HG03108 (cell line): ENCODE data around the gene LCN12.

ENCODE experiments used
- ATAC-seq: cut with Tn5 transposase; IDR thresholded peaks from one replicate; pipeline ENCODE4 v1.9.1; 2021; ENCODE audit warnings: moderate library complexity; ENCODE audit not compliant: unreplicated experiment

Gene LCN12

GRCh38 chr9:136951541-136952320 is at the start of gene LCN12:
TSS of gene LCN12 (plus strand) at chr9:136952273. CDS start at chr9:136952328, 55 bp downstream.
- ATAC-seq: no peak

GRCh38 chr9:136903041-136903554 is 49.0 kb upstream of the LCN12 start:
- no peak for ATAC-seq

GRCh38 chr9:136906266-136906665 is 45.8 kb upstream of the LCN12 start:
- no peak for ATAC-seq

GRCh38 chr9:136907011-136907914 is 44.8 kb upstream of the LCN12 start:
- ATAC-seq: no peak

- no peak for ATAC-seq
Measured at GRCh38 chr9:136910197-136910900, 41.7 kb upstream of the LCN12 start.

- ATAC-seq: no peak
Measured at GRCh38 chr9:136910901-136911245, 41.2 kb upstream of the LCN12 start.

GRCh38 chr9:136913701-136914438 is 38.2 kb upstream of the LCN12 start:
- no peak for ATAC-seq

- ATAC-seq: no peak
Measured at GRCh38 chr9:136915632-136916329, 36.3 kb upstream of the LCN12 start.

GRCh38 chr9:136916330-136917184 is 35.5 kb upstream of the LCN12 start:
- ATAC-seq: no peak

- ATAC-seq: no peak
Measured at GRCh38 chr9:136917902-136918301, 34.2 kb upstream of the LCN12 start.

- ATAC-seq: no peak
Measured at GRCh38 chr9:136920069-136920468, 32.0 kb upstream of the LCN12 start.

- no peak for ATAC-seq
Measured at GRCh38 chr9:136920734-136921231, 31.3 kb upstream of the LCN12 start.

GRCh38 chr9:136921307-136921706 is 30.8 kb upstream of the LCN12 start:
- no peak for ATAC-seq

- no peak for ATAC-seq
Measured at GRCh38 chr9:136921718-136922117, 30.4 kb upstream of the LCN12 start.

- ATAC-seq: no peak
Measured at GRCh38 chr9:136922540-136922939, 29.5 kb upstream of the LCN12 start.

GRCh38 chr9:136923881-136924280 is 28.2 kb upstream of the LCN12 start:
- ATAC-seq: no peak

- ATAC-seq: no peak
Measured at GRCh38 chr9:136925414-136926153, 26.5 kb upstream of the LCN12 start.

GRCh38 chr9:136926154-136926704 is 25.8 kb upstream of the LCN12 start:
- no peak for ATAC-seq
